Kidney capillary endothelial cell (primary cell): ENCODE measurements around the gene SH3RF3.

Experiments
- DNase-seq: peaks from one replicate; pipeline ENCODE4 v3.0.0-alpha.2; 2018; ENCODE audit warnings: low spot score

The SH3RF3 gene

GRCh38 chr2:109260886-109261700 is 132.1 kb downstream of the SH3RF3 start:
- DNase-seq: no peak

GRCh38 chr2:109261906-109262631 is 133.1 kb downstream of the SH3RF3 start:
- no peak for DNase-seq

- no peak for DNase-seq
Measured at GRCh38 chr2:109264595-109265328, 135.8 kb downstream of the SH3RF3 start.

GRCh38 chr2:109265369-109265768 is 136.4 kb downstream of the SH3RF3 start:
- DNase-seq: no peak

GRCh38 chr2:109265953-109266352 is 136.9 kb downstream of the SH3RF3 start:
- no peak for DNase-seq

GRCh38 chr2:109266496-109266895 is 137.5 kb downstream of the SH3RF3 start:
- DNase-seq: no peak

GRCh38 chr2:109266998-109267854 is 138.2 kb downstream of the SH3RF3 start:
- DNase-seq: peak; percentile 89

GRCh38 chr2:109268916-109269315 is 139.9 kb downstream of the SH3RF3 start:
- no peak for DNase-seq

- DNase-seq: no peak
Measured at GRCh38 chr2:109269706-109270504, 140.9 kb downstream of the SH3RF3 start.

- no peak for DNase-seq
Measured at GRCh38 chr2:109270505-109271312, 141.7 kb downstream of the SH3RF3 start.

- DNase-seq: no peak
Measured at GRCh38 chr2:109271920-109272319, 142.9 kb downstream of the SH3RF3 start.

GRCh38 chr2:109272461-109272860 is 143.5 kb downstream of the SH3RF3 start:
- no peak for DNase-seq

GRCh38 chr2:109275120-109276012 is 146.4 kb downstream of the SH3RF3 start:
- DNase-seq: peak; percentile 72

- no peak for DNase-seq
Measured at GRCh38 chr2:109277406-109277805, 148.4 kb downstream of the SH3RF3 start.

- DNase-seq: peak; percentile 48
Measured at GRCh38 chr2:109279243-109279860, 150.3 kb downstream of the SH3RF3 start.

GRCh38 chr2:109280804-109281203 is 151.8 kb downstream of the SH3RF3 start:
- no peak for DNase-seq

- DNase-seq: no peak
Measured at GRCh38 chr2:109282360-109282759, 153.4 kb downstream of the SH3RF3 start.

- DNase-seq: no peak
Measured at GRCh38 chr2:109282865-109283264, 153.9 kb downstream of the SH3RF3 start.
